Stimulated activated CD8-positive, alpha-beta memory T cell treated with anti-CD3 and anti-CD28 coated beads, Interleukin-12 subunit alpha, Interleukin-12 subunit beta, amount 100 ng/mL, for 24 hours (primary cell): ENCODE data around the gene ADGRB2.

ENCODE experiments used
- DNase-seq: peaks from one replicate; pipeline ENCODE4 v3.0.0-alpha.2; 2020; ENCODE audit errors: extremely low read depth

ADGRB2 gene, protein sequence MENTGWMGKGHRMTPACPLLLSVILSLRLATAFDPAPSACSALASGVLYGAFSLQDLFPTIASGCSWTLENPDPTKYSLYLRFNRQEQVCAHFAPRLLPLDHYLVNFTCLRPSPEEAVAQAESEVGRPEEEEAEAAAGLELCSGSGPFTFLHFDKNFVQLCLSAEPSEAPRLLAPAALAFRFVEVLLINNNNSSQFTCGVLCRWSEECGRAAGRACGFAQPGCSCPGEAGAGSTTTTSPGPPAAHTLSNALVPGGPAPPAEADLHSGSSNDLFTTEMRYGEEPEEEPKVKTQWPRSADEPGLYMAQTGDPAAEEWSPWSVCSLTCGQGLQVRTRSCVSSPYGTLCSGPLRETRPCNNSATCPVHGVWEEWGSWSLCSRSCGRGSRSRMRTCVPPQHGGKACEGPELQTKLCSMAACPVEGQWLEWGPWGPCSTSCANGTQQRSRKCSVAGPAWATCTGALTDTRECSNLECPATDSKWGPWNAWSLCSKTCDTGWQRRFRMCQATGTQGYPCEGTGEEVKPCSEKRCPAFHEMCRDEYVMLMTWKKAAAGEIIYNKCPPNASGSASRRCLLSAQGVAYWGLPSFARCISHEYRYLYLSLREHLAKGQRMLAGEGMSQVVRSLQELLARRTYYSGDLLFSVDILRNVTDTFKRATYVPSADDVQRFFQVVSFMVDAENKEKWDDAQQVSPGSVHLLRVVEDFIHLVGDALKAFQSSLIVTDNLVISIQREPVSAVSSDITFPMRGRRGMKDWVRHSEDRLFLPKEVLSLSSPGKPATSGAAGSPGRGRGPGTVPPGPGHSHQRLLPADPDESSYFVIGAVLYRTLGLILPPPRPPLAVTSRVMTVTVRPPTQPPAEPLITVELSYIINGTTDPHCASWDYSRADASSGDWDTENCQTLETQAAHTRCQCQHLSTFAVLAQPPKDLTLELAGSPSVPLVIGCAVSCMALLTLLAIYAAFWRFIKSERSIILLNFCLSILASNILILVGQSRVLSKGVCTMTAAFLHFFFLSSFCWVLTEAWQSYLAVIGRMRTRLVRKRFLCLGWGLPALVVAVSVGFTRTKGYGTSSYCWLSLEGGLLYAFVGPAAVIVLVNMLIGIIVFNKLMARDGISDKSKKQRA (N-terminal part only)

DNA sequence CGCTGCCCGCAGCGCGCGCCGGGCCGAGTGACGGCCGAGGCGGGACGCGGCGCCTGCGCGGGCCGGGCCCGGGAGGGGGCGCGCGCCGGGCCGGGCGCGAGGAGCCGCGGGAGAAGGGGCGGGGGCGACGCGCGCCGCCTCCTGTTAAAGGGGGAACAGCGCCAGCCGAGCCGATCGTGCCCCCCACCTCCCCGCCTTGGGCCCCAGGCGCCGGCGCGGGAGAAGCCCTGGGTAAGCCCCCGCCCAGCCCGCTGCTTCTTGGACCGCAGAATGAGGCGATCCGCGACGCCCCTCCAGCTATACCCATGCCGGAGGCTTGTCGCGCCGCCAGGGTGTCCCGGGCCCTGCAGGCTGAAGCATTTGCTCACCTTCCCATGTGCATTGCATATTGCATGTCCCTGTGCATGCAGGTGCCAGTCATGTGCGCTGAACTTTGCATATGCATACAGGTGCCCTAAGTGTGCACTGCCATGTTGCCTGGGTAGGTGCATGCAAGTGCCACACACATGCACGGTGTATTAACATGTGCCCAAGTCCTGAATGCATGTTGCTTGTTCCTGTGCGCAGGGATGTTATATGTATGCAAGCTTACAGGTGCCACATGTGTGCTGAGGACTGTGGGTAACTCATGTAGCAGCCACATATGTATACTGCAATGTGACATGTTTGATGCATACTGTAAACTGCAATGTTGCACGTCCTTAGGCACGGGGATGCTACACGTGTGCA, at the start of gene ADGRB2:
ADGRB2 (minus strand) TSS at position 29 of the 729 bp plus-strand sequence. CDS start 7,119 bp downstream, outside the sequence.
- DNase-seq = no peak

DNA sequence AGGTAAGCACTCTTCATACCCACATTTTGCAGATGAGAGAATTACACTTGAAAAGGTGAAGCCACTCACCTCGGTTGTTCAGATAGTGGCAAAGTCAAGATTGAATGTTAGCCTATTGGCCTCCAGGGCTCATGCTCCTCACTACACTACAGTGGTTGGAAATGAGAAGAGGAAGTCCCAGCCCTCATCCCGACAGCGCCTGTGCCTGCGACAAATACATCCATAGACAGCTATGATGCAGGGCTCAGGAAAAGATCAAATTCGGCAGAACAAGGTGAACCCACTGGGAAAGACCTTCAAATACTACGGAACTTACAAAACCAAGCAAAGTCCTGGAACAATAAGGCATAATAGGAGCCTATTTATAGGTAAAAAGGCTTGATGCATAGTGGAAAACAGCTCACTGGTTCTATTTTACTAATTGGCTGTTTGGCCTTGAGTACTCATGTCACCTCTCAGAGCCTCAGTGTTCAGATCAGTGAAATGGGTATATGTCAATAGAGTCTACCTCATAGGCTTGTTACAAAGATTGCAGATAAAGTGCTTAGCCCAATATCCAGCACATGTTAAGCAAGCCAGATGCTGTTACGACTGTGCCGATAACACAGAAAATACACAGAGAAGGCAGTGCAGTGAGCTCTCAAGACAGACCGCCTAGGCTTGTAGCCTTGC, 48.2 kb upstream of the ADGRB2 start:
- no peak for DNase-seq

DNA sequence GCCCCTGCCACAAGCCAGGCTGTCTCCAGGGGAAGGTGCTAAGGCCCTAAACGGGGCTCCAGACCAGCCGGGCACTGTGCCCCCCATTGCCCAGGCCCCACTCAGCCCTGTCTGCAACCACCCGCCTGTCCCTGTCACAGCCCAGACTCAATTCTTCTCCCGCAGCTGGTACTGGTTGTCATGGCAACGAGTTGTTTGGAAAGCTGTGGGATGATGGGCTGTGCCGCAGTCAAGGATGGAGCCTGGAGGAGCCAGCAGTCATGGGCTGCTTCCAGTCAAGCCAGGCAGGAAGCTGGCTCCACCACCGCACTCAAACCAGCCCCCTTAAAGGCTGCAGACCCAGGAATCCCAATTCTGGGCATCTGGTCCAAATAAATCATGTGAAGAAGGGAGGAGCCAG, 47.5 kb upstream of the ADGRB2 start:
- no peak for DNase-seq

DNA sequence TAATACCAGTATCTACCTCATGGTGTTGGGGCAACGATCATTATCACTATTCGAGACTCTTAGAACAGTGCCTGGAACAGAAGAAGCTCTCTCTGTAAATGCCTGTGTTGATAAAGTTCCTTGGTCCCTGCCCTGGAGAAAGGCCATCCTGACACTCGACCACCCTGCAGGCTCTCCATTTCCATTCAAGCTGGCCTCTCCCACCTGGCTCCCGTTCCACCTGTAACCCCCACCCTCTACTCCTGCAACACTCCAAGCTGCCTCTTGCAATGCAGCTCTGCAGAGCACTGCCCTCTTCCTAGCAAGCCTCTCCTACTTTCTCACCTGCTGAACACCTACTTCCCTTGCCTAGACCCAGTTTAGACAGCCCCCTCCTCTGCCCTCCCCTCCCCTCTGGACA, 45.6 kb upstream of the ADGRB2 start:
- DNase-seq = no peak

DNA sequence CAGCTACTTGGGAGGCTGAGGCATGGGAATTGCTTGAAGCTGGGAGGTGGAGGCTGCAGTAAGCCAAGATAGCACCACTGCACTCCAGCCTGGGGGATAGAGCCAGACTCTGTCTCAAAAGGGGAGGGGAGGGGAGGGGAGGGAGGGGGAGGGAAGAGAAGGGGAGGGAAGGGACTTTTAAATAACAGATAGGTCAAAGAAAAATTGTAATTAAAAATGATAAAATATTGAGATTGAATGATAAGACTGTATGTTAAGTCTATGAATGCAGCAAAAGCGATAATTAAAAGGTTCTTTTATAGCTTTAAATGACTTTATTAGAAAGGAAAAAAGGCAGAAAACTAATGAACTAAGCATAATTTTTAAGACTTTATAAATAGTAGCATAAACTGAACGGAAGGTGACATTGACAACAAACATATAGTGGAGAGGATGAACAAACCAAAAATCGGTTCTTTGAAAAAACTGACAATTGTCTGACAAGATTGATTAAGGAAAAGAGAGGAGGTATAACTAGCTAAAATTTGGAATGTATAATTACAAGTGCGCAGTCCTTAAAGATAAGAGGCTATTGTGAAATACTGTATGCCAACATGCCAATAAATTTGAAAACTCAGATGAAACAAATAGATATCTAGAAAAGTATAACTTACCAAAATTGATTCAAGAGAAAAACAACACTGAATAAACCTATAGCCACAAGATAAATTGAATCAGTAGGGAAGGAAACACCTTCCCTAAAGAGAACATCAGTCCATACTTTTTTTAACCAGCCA, 43.3 kb upstream of the ADGRB2 start:
- no peak for DNase-seq

DNA sequence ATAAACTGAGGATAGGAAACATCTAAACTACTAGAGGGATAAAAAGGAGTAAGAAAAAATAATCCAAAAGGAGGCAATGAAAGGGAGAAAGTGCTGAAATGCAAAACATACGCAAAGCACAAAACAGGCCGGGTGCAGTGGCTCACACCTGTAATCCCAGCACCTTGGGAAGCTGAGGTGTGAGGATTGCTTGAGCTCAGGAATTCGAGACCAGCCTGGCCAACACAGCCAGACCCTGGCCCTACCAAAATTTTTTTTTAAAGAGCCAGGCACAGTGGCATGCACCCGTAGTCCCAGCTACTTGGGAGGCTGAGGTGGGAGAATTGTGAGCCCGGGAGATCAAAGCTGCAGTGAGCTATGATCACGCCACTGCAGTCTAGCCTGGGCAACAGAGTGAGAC, 41.2 kb upstream of the ADGRB2 start:
- DNase-seq = no peak

DNA sequence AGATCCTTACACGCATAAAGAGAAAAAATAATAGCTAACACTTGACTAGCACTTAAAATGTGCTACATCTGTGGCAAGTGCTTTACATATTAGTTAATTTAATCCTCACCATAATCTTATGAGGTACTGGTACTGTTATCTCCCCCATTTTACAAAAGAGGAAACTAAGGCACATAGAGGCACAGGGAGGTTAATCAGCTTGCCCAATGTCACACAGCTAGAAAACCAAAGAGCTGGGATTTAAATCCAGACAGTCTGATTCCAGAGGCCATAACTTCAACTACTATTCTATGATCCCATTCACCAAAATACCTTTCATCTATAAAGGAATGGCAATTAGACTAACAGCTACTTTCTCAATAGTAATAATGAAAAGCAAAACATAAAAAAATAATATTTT, 40.0 kb upstream of the ADGRB2 start:
- no peak for DNase-seq

DNA sequence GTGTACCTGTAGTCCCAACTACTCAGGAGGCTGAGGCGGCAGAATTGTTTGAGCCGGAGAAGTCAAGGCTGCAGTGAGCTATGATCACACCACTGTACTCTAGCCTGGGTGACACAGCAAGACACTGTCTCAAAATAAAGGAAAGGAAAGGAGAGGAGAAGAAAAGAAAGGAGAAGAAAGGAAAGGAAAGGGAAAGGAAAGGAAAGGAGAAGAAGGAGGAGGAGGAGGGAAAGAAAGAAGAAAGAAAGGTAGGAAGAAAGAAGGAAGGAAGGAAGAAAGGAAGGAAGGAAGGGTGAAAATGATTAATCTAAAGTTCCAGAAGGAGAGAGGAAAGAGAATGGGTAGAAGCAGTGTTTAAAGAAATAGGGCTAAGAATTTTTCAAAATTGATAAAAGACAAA, 39.5 kb upstream of the ADGRB2 start:
- DNase-seq = no peak

DNA sequence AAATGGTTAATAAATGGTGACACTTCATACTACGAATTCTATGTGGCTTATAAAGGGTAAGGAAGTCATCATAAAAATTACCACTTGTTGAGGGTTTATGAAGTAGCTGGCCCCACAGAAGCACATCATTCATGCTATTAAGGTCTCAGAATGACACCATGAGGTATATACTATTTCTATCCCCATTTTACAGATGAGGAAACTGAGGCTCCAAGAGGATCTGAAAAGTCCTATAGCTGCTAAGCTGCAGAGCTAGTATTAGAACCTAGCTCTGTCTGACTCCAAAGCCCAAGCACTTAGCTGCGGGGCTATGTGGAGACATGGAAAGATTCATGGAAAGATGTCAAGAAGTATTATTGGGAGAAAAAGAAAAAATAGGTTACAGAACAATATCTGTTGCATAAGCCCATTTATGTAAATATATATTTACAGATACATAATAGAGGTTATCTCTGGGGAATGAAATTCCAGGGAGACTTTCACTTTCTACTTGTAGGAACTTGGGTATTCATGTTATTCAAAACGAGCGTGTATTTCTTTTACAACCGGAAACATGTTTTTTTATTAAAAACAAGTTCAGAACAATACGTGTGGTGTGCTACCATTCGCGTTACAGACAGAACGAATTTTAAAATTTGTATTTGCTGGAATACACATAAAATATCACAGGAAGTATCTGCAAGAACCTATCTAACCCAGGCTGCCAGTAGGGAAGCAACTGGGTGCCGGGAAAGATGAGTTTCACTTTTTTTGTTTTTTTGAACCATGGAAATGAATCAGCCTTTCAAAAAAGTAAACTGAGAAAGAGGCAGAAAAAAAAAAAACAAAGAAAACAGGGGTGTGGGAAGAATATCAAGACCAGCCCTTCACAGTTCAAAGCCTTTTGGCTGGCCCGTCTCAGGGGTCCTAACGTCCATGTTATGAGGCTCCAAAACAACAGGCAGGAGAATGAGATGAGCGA, 38.3 kb upstream of the ADGRB2 start:
- no peak for DNase-seq

DNA sequence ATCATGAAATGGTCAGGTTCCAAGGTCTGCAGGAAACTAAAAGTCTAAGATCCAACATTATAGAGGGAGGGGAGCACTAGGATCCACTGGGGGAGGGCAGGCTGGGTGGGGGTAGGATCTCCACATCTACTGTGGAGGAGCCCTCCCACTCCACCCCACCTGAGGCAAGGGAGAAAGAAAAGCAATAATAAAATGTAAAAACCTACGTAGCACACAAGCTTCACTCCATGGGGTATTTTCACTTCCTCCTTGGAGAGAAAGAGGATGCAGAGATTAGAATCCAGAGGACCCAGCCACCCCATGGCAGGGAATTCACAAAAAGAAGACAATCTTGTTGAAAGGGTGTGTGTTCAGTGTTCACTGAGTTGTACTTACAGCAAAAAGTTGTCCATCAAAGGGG, 37.3 kb upstream of the ADGRB2 start:
- no peak for DNase-seq

DNA sequence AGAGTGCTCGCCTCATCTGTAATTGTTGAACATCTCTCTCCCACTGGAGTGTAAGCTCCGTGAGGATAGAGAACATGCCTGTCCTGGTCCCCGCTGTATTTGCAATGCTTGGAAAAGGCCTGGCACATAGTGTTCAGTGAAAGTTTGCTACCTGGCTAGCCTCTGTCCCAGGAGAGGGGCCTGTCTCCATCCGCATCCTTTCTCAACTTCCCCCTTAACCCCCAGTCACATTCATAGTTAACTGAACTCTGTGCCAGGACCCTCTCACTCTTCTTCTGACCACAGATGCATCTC, 36.5 kb upstream of the ADGRB2 start:
- no peak for DNase-seq

DNA sequence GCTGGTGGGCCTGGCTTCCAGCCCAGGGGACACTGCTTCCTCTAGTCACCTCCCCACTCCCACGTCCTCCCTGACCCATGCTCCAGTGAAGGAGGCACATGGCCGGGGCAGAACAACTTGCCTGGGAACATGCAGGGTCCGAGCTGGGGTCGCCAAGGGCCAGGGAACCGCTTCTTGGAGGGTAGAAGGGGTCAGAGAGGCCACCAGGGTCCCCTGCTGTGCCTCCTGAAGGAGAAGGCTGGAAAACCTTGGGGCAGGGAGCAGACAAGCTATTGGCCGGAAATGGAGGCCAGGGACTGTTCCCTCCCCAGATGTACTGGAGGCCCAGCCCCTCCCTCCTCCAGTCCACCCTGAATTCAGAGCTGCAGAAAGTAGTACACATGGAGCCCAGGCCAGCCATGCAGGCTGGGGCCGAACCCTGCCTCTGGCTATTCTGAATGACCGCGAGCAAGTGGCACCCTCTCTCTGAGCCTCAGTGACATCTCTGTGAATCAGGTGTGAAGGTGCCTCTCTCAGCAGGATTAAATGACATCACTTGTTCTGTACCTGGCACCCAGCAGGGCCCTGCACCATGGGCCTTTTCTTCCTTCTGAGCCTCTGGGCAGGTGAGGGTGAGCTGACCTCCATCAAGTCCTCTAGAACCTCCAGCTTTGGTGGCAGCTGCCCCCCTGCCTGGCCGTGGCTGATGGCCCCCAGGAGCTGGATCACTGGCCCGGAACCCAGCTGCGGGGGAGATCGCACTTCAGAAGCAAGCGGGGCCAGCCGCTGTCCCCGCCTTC, 35.9 kb upstream of the ADGRB2 start:
- DNase-seq = no peak

DNA sequence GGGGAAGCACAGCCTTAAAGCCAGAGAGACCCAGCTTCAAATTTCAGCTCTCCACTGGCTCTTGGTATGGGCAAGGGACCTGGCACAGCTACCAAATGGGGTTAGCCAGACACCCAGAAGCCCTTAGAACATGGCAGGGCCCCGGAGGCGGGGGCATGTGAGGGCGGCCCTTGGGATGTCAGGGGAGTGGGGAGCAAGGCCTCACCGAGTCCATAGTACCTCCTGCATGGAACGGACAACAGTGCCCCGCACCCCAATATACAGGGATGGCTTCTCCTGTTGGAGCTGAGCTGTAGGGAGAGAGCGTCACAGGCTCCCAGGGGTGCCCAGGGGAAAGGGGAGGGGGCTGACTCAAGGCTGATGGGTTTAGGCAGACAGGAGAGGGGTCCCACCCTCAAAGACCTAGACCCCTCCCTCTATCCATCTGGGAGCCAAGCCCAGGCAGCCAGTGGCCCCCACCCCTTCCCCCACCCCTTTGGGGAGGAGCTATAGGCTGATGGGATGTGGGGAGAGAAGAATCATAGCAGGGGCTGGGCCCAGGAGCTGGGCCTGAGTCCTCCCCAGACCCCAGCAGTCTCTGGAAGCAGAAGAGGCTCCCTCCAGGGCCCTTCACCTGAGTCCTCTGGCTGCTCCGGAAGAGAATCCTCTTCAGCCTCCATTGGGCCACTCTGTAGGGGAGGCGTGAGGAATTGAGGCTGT, 35.2 kb upstream of the ADGRB2 start:
- no peak for DNase-seq

DNA sequence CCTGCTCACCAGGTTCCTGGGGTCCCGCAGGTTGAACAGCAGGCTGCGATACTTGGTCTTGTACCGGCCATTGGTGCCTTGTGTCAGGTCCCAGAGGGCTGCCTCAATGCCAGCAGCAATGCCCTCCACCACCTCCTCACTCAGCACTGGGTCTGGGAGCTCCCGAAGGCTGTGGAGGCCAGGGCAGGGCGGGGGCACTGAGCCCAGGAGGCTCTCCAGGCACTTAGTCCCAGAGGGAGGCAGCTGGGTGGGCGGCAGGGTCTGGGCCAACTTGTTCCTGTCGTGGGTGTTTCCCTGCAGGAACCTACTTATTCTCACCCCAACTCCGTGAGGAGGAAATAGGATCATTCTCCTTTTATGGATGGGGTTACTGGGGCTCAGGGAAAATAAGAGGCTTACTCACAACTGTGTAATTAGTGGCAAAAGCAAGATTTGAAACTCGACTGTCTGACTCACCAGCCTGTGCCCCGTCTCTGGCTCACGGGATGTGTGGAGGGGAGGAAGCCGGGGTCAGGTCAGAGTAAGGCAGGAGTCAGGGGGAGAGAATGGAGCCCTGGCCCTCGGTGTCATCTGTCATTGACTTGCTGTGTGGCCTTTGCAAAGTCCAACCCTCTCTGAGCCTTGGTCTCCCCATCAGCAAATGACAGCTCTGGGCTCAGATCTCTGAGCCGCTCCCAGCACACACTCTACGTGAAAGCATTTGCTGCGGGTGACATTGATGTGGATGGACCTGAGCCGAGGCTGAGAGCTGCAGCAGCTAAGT, 34.5 kb upstream of the ADGRB2 start:
- peak; percentile 19 for DNase-seq

DNA sequence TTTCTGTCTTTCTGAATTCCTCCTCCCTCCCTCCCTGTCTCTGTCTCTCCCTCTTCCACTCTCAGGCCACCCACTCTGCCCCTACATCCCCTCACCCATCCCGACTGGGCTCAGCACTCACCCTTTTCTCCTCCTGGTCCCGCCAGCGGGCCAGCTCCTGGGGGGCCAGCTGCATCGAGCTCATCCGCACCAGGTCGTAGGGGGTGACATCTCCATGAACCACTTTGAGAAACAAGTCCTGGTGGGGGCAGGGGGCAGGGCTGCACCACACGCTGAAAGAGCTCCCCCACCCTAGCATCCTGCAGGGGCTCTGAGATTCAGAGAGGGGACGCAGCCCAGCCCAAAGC, 33.9 kb upstream of the ADGRB2 start:
- no peak for DNase-seq

DNA sequence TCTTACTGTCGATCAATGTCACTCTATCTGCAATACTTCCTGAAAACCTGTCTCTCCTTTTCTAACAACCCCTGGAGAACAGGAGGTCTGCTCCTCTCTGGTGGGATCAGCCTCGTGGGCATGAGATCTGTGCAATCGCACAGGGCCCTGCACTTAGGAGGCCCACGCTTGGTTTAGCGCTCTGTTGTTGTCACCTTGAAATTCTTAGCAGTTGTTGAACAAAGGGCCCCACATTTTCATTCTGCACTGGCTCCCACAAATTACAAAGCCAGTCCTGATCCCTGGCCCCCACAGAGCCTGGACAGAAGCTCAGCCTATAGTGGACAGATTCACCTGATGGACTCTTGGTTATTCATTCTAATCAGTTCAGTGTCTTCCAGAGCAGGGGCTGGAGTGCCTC, 33.1 kb upstream of the ADGRB2 start:
- no peak for DNase-seq

DNA sequence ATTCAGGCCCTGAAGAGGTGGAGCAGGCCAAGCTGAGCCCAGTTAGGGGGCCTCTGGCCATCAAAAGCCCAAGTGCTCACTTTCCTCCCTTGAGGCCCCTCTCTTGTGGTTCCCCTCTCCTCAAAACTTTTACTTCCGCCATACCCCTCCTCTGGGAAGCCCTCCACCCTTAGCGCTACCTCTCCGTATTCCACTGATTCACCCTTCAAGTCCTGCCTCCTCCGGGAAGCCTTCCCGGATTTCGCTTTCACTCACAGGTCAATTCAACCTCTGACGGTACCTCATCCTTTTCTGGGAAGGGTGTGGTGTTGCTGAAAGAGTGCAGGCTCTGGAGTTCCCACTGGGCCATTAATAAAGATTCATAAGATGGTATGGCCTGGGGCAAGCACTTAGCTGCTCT, 32.6 kb upstream of the ADGRB2 start:
- DNase-seq = no peak
